ENCODE data around the gene DOK3.
A peak's percentile ranks its signal among the peaks of the same experiment; 100 is the strongest.

DOK3 gene

DNA sequence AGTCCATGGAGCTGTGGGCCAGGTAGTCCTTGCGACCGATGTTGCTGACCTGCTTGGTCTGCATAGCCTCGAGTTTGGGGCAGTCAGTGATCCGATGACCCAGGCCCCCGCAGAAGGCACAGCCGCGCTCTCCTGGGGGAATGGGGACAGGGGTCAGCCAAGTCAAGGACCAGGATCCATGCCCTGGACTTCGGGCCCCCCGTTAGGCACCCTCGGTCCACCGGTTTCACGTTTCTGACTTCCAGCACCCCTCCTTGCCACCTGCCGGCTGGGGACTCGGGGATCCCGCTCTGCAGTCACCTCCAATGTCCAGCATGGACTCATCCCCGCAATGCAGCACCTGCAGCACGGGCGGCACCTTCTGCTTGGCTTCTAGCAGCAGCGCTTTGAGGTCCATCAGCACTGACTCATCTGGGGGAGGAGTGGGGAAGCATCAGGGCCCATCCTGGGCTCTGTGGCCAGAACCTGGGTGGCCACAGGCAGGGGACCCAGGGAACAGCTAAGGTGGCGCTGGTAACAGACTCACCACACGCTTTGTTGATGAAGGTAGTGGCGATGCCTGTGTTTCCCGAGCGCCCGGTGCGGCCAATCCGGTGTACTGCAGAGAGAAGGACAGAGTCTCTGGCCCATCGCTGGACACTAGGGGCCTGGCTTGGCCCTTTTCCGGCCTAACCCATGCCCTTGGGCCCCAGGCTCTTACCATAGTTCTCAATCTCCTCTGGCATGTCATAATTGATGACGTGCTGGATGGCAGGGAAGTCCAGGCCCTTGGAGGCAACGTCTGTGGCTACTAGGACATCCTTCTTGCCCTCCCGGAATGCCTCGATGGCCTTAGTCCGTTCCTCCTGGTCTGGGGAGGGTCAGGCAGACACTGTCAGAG is 2.4 kb upstream of the DOK3 start:
- DNase-seq: no peak

DNA sequence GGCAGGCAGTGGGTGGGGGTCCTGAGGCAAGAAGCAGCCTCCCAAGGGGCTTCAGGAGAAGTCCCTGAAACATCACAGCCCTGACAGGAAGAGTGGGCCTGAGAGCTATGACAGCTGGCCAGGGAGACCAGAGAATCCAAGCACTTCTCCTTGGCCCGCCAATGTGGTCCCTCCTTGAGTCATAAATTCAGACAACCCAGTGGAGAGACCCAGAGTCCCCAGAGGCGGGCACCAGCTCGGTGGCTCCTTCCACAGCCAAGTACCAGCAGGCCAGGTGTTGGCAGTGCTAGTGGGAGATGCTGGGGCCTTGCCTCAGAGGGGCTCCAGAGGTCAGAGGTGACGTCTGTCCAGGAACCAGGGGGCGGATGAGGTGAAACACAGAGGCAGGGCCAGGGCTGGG is 1.6 kb upstream of the DOK3 start:
- DNase-seq: no peak

DNA sequence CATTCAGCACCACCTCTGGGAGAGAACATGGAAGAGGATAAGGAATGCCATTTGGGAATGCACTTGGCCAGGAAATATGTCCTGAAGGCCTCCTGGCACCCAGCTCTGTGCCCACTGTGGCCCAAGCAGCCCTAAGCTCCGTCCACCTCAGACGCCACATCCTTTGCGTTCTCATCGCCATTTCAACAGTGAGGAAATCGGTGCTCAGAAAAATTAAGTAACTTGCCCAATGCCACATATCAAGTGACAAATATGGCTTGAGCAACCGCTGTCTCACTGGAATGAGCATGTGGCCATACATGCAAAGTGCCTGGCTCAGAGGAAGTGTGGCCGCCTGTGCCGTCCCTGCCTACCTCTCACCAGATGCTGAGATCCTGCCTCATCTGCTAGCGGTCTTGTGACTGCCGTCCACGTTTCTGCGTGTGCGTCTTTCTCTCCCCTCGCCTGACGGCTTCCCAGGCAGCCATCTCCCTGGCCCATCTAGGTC is 984 bp upstream of the DOK3 start:
- DNase-seq: no peak

GRCh38 chr5:177509991-177510566 is 453 bp upstream of the DOK3 start:
- no peak for DNase-seq

- no peak for DNase-seq
Observed at GRCh38 chr5:177508837-177509236, 789 bp downstream of the DOK3 start.

GRCh38 chr5:177508221-177508611 is 1.4 kb downstream of the DOK3 start:
- DNase-seq: no peak

- no peak for DNase-seq
Observed at GRCh38 chr5:177507596-177508220, 1.9 kb downstream of the DOK3 start.

DNA sequence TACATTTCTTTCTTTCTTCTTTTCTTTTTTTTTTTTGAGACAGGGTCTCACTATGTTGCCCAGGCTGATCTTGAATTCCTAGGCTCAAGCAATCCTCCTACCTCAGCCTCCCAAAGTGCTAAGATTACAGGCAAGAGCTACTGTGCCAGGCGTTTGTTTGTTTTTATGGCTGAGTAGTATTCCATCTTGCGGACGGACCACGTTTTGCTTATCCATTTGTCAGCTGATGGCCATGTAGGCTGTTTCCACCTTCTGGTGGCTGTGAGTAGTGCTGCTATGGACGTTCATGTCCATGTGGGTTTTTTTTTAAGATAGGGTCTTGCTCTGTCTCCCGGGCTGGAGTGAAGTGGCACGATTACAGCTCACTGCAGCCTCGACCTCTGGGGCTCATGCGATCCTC is 2.5 kb downstream of the DOK3 start:
- DNase-seq: no peak

DNA sequence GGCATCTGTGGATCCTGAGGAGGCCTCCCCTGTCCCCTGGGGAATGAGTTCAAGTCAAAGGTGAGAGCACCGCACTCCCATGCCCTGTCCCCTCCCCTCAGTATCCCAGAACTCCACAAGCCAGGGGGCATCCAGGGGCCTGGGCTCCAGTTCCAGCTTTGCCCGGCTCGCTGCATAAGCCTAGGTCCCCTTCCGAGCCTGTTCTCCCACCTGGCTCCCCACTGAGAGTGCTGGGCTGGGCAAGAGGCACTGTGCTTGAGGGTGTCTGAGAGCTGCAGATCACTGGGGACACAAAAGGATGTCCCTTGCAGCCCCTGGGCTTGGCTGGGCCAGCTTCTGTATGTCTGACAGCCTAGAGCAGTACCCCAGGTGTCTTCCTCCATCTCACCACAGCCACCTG is 4.6 kb downstream of the DOK3 start:
- DNase-seq: no peak

GRCh38 chr5:177504086-177505056 is 5.3 kb downstream of the DOK3 start:
- no peak for DNase-seq

DNA sequence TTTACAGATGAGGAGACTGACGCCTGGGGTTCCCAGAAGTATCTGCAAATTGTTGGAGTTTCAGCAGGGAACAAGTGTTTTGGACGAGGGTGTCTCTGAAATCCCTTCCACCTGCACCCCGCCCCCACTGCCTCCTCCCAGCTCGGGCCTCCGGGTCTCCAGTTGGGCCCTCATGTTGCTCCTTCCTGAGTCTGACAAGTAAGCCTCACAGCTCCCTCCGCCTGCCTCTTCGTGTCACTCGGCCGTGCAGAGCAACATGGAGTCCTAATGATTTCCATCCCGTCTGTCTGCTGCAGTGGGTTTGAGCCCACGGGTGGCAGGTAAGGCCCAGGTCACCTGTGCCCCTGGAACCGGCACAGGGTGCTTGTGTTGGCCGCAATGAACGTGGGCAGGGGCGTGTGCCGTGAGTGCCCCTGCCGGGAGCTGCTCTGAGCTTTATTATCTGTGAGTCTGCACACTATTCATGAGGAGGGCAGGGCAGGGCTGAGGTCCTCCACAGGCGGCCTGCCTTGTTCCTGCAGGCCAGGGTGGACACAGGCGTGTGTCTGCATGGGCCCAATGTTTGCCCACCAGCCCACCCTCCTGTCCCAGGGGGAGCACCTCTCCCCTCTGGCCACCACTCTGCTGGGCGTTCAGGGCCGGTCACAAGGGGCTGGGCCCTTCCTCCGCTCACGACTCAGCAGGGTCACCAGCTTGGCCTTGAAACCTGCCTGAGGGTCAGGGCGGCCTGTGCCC is 6.1 kb downstream of the DOK3 start:
- DNase-seq: no peak

DNA sequence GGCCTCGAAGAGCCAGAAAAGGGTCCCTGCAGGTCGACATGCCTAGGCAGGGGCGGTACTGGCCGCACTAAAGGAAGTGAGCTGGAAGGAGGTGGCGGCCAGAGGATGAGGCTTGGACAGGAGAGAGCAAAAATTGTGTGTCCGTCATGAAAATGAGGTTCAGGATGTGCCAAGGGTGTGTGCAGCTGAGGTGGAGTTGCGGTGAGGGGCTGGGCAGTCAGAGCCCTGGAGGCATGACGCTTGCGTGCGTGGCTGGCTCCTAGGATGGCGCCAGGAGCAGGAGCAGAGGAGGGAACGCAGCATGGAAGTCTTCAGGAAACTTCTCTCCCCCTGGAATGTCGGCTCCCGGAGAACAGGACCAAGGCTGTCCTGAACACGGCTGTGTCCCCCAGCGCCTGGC is 6.7 kb downstream of the DOK3 start:
- no peak for DNase-seq

DNA sequence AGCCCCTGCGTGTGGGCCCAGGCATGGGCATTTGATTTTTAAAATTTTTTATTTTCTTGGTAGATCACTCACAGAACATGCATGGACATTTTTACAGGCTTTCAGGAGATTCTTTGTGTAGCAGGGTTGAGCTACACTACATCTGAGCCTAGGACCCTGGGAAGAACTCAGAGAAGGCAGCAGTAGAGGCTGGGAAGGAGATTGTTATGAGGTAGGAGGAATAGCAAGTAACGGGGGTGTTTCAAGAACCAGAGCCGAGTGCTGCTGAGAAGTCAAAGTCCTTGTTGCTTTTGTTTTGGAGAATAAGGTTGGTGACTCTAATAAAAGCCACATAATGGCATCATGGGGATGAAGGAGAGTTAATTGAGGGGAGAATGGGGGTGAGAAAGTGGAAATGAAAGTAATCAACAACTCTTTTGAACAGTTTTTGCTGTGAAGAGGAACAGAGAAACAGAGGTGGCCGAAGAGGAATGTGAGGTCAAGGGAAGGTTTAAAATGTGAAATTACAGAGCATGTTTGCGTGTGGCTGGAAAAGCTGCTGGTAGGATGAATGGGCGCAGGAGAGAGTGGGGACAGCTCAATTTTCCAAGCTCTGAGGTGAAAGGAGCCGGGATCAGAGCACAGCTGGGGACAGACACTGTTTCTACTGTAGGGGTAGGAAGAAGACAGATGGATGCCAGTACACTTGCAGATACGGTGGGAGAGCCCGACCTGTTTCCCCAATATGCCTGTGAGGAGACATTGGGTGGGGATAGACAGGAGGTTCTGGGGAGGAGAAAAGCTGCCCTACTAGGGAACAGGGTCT is 7.5 kb downstream of the DOK3 start:
- no peak for DNase-seq

DNA sequence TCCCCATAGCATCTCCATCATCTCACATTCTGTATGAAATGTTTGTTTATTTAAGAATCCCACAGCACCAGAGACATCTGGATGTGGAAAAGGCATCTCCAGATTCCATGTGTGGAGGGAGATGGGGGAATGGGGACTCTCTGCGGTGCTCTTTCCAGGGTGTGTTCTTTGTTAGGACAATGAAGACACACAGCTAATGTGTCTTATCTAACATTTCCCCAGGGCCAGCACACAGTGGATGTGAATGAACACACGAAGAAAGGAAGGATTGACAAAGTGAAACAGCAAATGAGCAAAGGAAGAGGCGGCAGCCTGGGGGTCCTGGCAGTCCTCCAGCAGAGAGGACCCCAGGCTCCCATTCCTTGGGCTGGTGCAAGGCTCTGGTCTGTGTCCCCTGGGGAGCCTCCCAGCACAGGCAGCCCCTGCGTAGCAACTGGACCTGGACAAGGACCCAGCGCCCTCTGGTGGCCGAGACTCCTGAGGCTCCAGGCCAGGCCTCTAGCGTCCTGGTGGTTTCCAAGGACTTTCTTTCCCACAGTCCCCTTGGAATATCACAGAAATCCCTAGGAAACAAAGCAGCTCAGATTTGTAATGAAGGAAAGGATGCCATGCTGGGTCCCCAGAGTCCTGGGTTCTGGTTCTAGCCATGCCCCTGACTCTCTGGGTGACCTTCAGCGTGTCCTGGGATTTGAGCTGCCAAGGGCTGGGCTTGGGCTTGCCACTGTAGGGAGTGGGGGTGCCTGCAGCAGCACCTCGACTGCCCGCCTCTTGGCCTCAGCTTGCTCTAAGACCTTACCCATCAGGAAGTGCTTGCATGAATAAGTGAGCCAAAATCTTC is 8.7 kb downstream of the DOK3 start:
- DNase-seq: peak; percentile 86

- DNase-seq: no peak
Observed at GRCh38 chr5:177499842-177500241, 9.8 kb downstream of the DOK3 start.

DNA sequence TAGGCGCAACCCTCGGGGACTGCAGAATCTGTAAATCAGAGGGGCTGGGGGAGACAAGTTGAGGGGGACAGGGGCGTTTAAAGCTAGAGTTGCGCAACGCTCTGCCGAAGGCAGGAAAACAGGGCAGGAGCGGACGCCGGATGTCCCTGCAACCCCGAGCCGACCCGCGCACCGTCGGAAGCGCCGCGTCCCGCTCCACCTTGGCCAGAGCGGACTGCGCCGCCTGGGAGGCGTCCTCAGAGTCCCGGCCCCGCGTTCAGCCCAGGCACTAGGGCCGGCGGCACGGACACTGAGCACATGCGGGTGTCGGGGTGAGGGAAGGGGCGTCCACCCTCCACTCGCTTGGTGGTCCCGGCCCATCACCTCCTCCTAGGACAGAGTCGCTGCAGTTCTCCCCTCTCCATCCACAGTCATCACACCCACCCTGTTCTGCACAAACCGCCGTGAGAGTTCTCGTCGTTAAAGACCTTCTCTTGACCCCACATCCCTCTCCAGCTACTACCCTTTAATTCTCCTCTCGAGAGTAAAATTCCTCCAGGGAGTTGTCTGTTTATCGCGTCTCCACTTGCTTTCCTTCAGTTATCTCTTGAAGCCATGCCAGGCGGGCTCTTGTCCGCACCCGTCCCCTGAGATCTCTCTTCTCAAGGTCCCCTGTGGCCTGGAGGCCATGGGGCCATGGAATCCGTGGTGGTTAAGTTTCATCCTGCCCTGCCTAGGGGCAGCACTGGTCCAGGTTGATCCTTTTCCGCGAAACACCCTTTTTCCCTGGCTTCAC is 11.4 kb downstream of the DOK3 start:
- DNase-seq: peak; percentile 27

GRCh38 chr5:177497292-177498012 is 12.2 kb downstream of the DOK3 start, which contains the start of gene PDLIM7:
PDLIM7 (minus strand) TSS chr5:177497604; CDS start chr5:177496512, 1,092 bp downstream.
- peak; percentile 97 for DNase-seq

DNA sequence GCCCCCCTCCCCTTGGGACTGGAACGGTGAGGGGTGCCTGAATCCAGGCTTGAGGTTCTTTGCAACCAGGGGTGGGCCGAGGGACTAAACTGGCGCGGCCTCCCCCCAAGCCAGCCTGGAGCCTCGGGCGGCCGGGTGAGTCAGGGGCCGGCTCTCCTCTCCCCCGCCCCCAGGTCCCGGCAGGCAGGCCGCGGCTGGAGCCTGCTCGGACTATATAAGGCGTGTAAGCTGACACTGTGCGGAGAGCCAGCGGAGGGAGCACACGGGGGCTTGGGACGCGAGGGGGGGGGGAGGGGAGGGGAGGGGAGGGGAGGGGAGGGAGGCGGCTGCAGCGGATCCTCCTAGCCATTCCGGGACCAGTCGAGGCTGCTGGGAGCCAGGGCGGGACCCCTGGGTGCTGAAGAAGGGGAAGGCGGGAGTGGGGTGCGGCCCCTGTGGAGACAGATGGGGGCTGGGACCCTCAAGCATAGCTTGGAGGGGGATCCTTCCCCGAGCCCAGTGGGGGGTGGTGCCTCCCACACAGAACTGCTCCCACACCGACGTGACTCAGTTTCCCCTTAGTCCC is 12.8 kb downstream of the DOK3 start:
- no peak for DNase-seq
